Esophagus squamous epithelium (tissue), 4 donors: ENCODE measurements around the gene MMAA.

Source experiments
- CTCF ChIP-seq, 6 experiments: fragments of 450-650 bp in 4 of 6; fragments of 200-600 bp in 2 of 6; sonication (generic) in 2 of 6; IDR thresholded peaks; one replicate each; pipeline ENCODE4 v1.5.1; 2016 to 2019; ENCODE audit warnings: antibody characterized with exemption in 6 of 6, mild to moderate bottlenecking in 4 of 6, moderate library complexity in 4 of 6
- POLR2A ChIP-seq, 4 donors: fragments of 450-650 bp; IDR thresholded peaks; one replicate each; pipeline ENCODE4 v1.6.1; 2017; ENCODE audit warnings: antibody characterized with exemption in 4 of 4, mild to moderate bottlenecking in 4 of 4, moderate library complexity in 3 of 4

GRCh38 chr4:145619639-145619996 is 433 bp downstream of the MMAA start:
- TF ChIP-seq CTCF (IDR thresholded peaks at IDR 0.05) (no peak), POLR2A (IDR thresholded peaks at IDR 0.05) (no peak)
